Uterus (tissue), 4 donors: Measurements from ENCODE around the gene SLC25A34. TPM values are rescaled to one million over a fixed set of nuclear protein-coding genes. Genes with fewer than 3 reads are reported as not detected.

ENCODE experiments used
- DNase-seq, 2 donors: peaks; one replicate each; pipeline ENCODE4 v3.0.0-alpha.2; 2019 to 2020
- H3K27ac ChIP-seq, 2 donors: fragments of 200-600 bp; sonication (generic); 1 replicate in 1 of 2; 2 replicates in 1 of 2; pipeline ENCODE4 v1.5.1; 2016 to 2018
- H3K27me3 ChIP-seq, 2 donors: fragments of 200-600 bp; sonication (generic); one replicate each; pipeline ENCODE4 v1.5.1; 2018 to 2019; ENCODE audit warnings: control low read depth in 1 of 2
- H3K36me3 ChIP-seq, 2 donors: fragments of 200-600 bp; sonication (generic); one replicate each; pipeline ENCODE4 v1.5.1; 2019; ENCODE audit warnings: control low read depth in 1 of 2
- H3K4me1 ChIP-seq, 2 donors: fragments of 200-600 bp; sonication (generic); one replicate each; pipeline ENCODE4 v1.5.1; 2018 to 2019; ENCODE audit warnings: control low read depth in 1 of 2
- H3K4me3 ChIP-seq, 2 donors: fragments of 200-600 bp; sonication (generic); 1 replicate in 1 of 2; 2 replicates in 1 of 2; pipeline ENCODE4 v1.5.1; 2018 to 2019; ENCODE audit warnings: mild to moderate bottlenecking in 1 of 2
- H3K9me3 ChIP-seq, 2 donors: fragments of 200-600 bp; sonication (generic); one replicate each; pipeline ENCODE4 v1.5.1; 2019; ENCODE audit warnings: control low read depth in 1 of 2
- CTCF ChIP-seq, 4 experiments: fragments of 200-600 bp in 2 of 4; fragments of 450-650 bp in 2 of 4; sonication (generic) in 2 of 4; IDR thresholded peaks; one replicate each; pipeline ENCODE4 v1.5.1; 2016 to 2019; ENCODE audit warnings: antibody characterized with exemption in 4 of 4, mild to moderate bottlenecking in 2 of 4, moderate library complexity in 1 of 4
- POLR2A ChIP-seq, 2 donors: fragments of 450-650 bp; IDR thresholded peaks; one replicate each; pipeline ENCODE4 v1.6.1; 2016; ENCODE audit warnings: antibody characterized with exemption in 2 of 2, mild to moderate bottlenecking in 1 of 2, moderate library complexity in 1 of 2
- intact Hi-C: fragments of 100-400 bp; cut with DNase I; formaldehyde crosslinking; loops from one replicate; pipeline ENCODE4 v1.15.1; 2023; ENCODE audit warnings: low total_unique reads
- total RNA-seq, 4 donors: library from RNA; depleted of rRNA in 3 of 4; stranded (reverse); fragments of >200 nt in 3 of 4; gene quantifications; one replicate each; pipeline versions ENCODE4 v1.1.0 to v1.2.4, GENCODE V29; 2014 to 2023
- donor health status: DM: yes; HTN: yes; CAD: no.

SLC25A34 gene
- total RNA-seq, 4 donors from 2014 or later: 0.29 to 2.1 (median 1.6) TPM; not detected in 1

DNA sequence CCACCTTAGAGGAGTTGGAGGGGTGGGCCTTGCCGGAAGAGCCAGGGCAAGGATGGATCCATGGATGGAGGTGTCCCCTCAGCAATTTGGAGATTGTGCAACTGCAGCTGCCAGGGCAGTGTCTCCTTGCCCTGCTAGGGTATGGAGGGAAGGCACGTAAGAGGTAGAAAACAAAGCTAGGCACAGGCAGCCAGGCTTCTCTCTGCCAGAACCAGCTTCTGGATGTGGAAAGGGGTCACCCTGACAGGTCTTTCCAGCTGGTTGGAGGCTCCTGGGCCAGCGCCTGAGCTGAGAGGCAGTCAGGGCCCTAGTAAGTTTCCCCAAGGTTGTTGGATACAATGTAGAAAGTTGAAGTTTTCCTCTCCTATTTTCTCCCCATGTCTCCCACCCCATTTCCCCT is 15.2 kb upstream of the SLC25A34 start:
- DNase-seq: no peak
- H3K4me1 ChIP-seq: no peaks in the 10 kb centered on the region
- no peaks in the 10 kb centered on the region for H3K27me3 ChIP-seq
- no peaks in the 10 kb centered on the region for H3K36me3 ChIP-seq
- TF ChIP-seq CTCF (IDR thresholded peaks at IDR 0.05): no peak
- TF ChIP-seq POLR2A (IDR thresholded peaks at IDR 0.05): no peak
- H3K4me3 ChIP-seq: no peak overlapping the region
- H3K27ac ChIP-seq: no peak overlapping the region
- intact Hi-C loops: no loop called here
- no peaks in the 10 kb centered on the region for H3K9me3 ChIP-seq

- no peak overlapping the region for H3K27ac ChIP-seq
- TF ChIP-seq POLR2A (IDR thresholded peaks at IDR 0.05) (no peak), CTCF (IDR thresholded peaks at IDR 0.05) (no peak)
Measured at GRCh38 chr1:15722411-15722810, 13.6 kb upstream of the SLC25A34 start.

DNA sequence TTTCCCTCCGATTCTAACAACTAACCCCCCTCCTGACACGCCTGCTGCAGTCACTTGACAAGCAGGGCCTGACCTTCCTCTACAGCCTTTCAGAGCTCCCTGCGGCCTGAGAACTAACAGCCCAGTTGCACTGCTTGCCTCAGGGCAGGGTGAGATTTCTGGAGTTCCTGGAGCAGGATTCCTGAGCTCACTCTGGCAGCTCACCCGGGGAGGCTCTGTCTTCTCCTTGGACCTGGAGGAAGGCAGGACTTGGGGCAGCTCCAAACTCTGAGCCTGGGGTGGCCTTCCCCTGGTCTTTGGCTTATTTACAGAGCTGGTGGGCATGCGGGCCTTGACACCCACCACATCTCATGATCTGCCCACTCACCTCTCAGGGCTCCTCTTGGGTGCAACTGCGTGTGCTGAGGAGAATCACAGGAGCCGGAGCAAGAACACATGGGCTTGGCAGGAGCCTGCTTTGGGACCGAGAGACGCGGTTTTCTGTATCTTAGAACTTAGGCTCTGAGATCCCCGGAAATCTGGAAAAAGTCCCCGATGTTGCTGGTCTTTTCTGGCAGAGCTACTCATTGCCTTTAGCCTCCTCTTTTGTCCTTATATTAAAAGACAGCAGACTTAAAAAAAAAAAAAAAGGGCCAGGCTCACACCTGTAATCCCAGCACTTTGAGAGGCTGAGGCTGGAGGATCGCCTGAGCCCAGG is 13.1 kb upstream of the SLC25A34 start:
- Histone ChIP-seq H3K27me3 (no peaks in the 10 kb centered on the region), H3K9me3 (no peaks in the 10 kb centered on the region), H3K4me3 (no peak overlapping the region), H3K36me3 (no peaks in the 10 kb centered on the region), H3K27ac (no peak overlapping the region), H3K4me1 (no peaks in the 10 kb centered on the region)
- no peak for TF ChIP-seq POLR2A (IDR thresholded peaks at IDR 0.05)
- no peak for TF ChIP-seq CTCF (IDR thresholded peaks at IDR 0.05)
- intact Hi-C loops: no loop called here
- no peak for DNase-seq

More at GRCh38 chr1:15722411-15722810, 13.6 kb upstream of the SLC25A34 start:
- intact Hi-C loops: no loop called here
- H3K9me3 ChIP-seq: no peaks in the 10 kb centered on the region
- no peaks in the 10 kb centered on the region for H3K36me3 ChIP-seq
- no peak for DNase-seq
- H3K4me3 ChIP-seq: no peak overlapping the region
- no peaks in the 10 kb centered on the region for H3K4me1 ChIP-seq
- H3K27me3 ChIP-seq: no peaks in the 10 kb centered on the region

- no peak for DNase-seq
- H3K27me3 ChIP-seq: no peaks in the 10 kb centered on the region
- no peak for TF ChIP-seq POLR2A (IDR thresholded peaks at IDR 0.05)
- TF ChIP-seq CTCF (IDR thresholded peaks at IDR 0.05): no peak
- no peaks in the 10 kb centered on the region for H3K9me3 ChIP-seq
- intact Hi-C loops: no loop called here
- H3K36me3 ChIP-seq: no peaks in the 10 kb centered on the region
- H3K4me3 ChIP-seq: no peak overlapping the region
- H3K4me1 ChIP-seq: no peaks in the 10 kb centered on the region
- H3K27ac ChIP-seq: no peak overlapping the region
Measured at GRCh38 chr1:15723631-15724246, 12.3 kb upstream of the SLC25A34 start.
